Stimulated activated CD4-positive, alpha-beta T cell treated with anti-CD3 and anti-CD28 coated beads, Interleukin-15, amount 100 ng/mL, for 1 hour (primary cell): Measurements from ENCODE around the gene ST13.
"Not testable (repeated sequence)": the region's sequence is repeated elsewhere in the genome, so short reads cannot be mapped to it uniquely, and the experiment has no call there.

Source experiments
- DNase-seq, 2 donors: peaks; one replicate each; pipeline ENCODE4 v3.0.0-alpha.2; 2020; ENCODE audit warnings: low read depth in 1 of 2, low spot score in 1 of 2

Gene ST13

DNA sequence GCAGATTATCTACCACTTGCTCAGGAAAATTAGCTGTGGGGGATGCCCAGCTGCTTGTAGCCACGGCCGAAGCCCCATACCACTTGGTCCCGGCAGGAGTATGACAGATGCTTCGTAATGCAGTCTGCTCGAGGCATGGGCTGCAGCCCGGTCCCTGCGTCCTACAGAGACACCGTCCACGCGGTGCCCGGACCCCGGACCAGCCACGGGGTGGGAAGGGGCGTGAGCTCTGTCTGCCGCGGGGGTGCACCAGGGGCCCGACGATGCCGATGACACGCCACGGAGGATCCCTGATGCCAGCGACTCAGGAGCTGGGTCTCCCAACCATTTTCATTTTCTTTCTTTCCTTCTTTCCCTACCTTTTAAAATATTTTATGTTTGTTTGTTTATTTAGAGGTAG lies 67.3 kb downstream of the ST13 start:
- DNase-seq, result no peak

GRCh38 chr22:40782521-40782920 lies 73.9 kb downstream of the ST13 start:
- DNase-seq, result no peak

DNA sequence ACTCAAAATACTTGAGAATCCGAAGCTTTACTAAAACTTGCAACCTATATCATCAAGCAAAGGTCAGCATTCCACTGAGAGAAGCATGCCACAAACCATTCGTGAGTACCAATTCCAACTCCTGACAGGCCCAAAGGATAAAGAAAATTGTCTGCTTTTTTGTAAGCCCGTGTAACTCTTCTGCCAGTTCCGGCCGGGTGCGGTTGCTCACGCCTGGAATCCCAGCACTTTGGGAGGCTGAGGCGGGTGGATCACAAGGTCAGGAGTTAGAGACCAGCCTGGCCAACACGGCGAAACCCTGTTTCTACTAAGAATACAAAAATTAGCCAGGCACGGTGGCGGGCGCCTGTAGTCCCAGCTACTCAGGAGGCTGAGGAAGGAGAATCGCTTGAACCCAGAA lies 74.7 kb downstream of the ST13 start:
- DNase-seq, result not testable (repeated sequence)
